GM19351 (cell line): Measurements from ENCODE around the gene NBEAL1.
"Not testable (repeated sequence)": the region's sequence is repeated elsewhere in the genome, so short reads cannot be mapped to it uniquely, and the experiment has no call there.

Experiments used
- ATAC-seq: cut with Tn5 transposase; IDR thresholded peaks from one replicate; pipeline ENCODE4 v1.9.1; 2021; ENCODE audit warnings: mild to moderate bottlenecking, moderate library complexity; ENCODE audit not compliant: unreplicated experiment

The NBEAL1 gene

DNA sequence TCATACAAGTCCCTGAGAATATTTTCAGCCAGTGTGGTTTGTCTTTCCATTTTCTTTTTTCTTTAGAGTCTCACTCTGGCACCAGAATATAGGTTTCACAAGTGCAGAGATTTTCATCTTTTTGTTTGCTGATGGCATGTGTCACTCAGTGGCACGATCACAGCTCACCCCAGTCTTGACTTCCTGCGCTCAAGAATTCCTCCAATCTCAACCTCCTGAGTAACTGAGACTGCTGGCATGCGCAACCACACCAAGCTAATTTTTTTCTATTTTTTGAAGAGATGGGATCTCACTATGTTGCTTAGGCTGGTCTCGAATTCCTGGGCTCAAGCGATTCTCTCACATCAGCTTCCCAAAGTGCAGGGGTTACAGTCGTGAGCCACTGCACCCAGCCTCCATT lies 23.9 kb downstream of the NBEAL1 start:
- ATAC-seq: no peak

DNA sequence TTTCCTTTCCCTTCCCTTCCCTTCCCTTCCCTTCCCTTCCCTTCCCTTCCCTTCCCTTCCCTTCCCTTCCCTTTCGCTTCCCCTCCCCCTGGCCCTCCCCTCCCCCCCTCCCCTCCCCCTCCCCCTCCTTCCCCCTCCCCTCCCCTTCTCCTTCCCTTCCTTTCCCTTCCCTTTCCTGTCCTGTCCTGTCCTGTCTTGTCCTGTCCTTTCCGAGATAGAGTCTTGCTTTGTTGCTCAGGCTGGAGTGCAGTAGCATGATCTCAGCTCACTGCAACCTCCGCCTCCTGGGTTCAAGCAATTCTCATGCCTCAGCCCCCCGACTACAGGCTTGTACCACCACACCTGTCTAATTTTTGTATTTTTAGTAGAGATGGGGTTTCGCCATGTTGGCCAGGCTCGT lies 24.5 kb downstream of the NBEAL1 start:
- not testable (repeated sequence) for ATAC-seq

- no peak for ATAC-seq
Observed at GRCh38 chr2:203040966-203041521, 26.4 kb downstream of the NBEAL1 start.

GRCh38 chr2:203042178-203042577 lies 27.5 kb downstream of the NBEAL1 start:
- no peak for ATAC-seq

GRCh38 chr2:203043226-203043625 lies 28.6 kb downstream of the NBEAL1 start:
- no peak for ATAC-seq

DNA sequence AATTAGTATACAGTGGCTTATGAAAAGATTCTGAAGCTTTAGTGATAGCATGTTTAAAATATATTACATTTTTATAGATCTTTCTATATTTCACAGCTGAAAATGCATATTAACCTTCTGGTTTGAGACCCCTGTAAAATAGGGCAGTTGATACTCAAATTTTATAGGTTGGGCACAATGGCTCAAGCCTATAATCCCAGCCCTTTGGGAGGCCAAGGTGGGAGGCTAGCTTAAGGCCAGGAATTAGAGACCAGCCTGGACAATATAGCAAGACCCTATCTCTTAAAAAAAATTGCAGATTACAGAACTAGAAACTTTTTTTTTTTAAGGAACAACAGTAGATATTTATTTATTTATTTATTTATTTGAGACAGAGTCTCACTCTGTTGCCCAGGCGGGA lies 31.2 kb downstream of the NBEAL1 start:
- no peak for ATAC-seq

DNA sequence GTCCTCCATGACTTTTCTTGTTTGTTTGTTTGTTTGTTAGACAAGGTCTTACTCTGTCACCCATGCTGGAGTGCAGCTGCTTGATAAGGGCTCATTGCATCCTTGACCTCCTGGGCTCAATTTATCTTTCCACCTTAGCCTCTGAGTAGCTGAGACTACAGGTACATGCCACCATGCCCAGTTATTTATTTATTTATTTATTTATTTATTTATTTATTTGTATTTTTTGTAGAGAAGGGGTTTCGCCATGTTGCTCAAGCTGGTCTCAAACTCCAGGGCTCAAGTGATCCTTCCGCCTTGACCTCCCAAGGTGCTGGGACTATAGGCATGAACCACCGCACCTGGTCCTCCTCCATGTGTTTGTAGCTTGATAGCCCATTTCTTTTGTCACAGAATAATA lies 37.9 kb downstream of the NBEAL1 start:
- ATAC-seq: no peak

GRCh38 chr2:203059567-203060240 lies 45.0 kb downstream of the NBEAL1 start:
- no peak for ATAC-seq

DNA sequence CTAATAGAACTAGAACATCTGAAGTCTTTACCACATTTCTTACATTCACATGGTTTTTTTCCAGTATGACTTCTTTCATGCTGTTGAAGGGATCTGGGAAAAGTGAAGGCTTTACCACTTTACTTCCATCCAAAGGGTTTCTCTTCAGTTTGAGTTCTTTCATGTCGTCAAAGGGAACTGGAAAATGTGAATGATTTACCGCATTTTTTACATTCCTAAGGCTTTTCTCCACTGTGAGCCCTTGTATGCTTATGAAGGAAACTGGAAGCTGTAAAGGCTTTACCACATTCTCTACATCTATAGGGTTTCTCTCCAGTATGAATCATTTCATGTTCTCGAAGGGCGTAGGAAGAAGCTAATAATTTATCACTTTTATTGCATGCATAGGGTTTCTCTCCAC lies 46.7 kb downstream of the NBEAL1 start:
- ATAC-seq: no peak

DNA sequence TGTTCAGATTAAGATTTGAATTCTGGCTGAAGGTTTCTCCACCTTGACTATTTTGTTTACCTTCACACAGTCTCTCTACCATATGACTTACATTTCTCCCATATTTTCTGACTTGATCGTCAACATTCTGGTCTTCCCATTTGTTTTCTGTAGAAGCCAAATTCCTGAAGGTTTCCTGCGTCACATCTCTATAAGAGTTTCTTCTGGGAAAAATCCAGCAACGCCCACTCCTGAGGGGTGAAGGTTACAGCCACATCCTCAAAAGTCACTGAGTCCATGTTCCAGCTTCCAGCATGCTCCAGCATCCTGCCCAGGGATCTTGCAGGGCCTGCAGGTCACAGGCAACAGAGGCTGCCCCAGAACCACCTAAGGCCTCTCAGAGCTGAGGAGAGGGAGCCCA lies 47.5 kb downstream of the NBEAL1 start:
- no peak for ATAC-seq

- ATAC-seq: not testable (repeated sequence)
Observed at GRCh38 chr2:203066519-203067091, 51.9 kb downstream of the NBEAL1 start.

GRCh38 chr2:203070701-203071100 lies 56.0 kb downstream of the NBEAL1 start:
- no peak for ATAC-seq

GRCh38 chr2:203071148-203071547 lies 56.5 kb downstream of the NBEAL1 start:
- ATAC-seq: no peak

- no peak for ATAC-seq
Observed at GRCh38 chr2:203072371-203072770, 57.7 kb downstream of the NBEAL1 start.

- ATAC-seq: no peak
Observed at GRCh38 chr2:203077451-203077850, 62.8 kb downstream of the NBEAL1 start.

DNA sequence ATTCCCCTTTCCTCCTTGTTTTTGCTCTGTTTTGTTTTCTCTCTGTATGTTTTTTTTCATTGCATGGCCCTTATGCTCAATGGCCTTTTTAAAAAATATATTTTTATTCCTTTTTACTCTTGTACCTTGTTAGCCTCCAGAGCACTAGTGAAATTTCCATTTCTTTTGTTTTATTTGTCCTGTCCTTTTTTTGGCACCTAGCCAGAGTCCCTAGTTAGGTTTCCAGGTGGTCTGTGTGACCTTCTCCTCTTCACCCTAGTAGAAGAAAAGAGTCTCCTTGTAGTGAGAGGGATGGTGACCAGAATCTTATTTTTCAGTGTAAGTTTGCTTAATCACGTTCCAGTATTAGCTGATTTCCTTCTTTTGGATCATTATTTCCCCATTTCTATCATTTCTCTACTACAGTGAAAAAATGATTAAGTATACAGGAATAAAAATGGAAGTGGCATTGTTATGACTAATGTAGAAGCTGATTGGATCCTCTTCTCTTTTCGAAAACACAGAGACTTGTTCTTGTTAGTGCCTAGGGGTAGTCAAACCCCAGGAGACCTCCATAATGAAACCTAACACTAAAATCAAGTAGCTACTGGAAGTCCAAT lies 65.9 kb downstream of the NBEAL1 start:
- no peak for ATAC-seq

DNA sequence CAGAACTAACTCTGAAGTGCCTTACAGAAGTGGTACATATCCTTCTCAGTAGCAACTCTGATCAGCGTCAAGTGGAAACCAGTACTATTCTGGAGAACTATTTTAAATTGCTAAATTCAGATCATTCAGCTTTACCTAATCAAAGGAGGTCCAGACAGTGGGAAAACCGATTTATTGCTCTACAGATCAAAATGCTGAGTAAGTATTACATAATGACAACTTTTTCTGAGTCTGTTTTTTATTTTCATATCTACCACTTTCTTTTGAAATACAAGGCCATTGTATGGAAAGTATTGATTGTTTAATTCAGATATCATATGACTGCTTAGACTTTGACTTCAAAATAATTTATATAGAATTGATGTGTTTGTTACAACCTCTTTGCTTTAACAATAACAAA lies 68.7 kb downstream of the NBEAL1 start:
- no peak for ATAC-seq

DNA sequence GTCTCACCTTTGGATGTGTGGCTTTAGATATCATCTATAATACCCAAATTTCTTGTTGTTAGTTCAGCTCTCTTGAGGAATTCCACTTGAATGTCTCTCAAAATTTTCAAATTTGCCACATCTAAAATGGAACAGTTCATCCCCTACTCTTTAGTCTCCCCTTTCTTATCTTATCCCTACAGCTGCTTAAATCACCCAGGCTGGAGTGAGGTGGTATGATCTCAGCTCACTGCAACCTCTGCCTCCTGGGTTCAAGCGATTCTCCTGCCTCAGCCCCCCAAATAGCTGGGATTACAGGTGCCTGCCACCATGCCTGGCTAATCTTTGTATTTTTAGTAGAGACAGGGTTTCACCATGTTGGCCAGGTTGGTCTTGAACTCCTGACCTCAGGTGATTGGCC lies 71.7 kb downstream of the NBEAL1 start:
- ATAC-seq: not testable (repeated sequence)

DNA sequence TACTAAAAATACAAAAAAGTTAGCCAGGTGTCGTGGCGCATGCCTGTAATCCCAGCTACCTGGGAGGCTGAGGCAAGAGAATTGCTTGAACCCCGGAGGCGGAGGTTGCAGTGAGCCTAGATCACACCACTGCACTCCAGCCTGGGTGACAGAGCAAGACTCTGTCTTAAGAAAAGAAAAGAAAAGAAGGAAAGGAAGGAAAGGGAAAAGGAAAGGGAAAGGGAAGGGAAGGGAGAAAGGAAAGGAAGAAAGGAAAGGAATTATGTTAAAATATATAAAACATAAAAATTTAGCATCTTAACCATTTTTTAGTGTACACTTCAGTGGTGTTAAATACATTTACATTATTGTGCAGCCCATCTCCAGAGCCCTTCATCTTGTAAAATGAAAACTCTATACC lies 76.0 kb downstream of the NBEAL1 start:
- not testable (repeated sequence) for ATAC-seq

DNA sequence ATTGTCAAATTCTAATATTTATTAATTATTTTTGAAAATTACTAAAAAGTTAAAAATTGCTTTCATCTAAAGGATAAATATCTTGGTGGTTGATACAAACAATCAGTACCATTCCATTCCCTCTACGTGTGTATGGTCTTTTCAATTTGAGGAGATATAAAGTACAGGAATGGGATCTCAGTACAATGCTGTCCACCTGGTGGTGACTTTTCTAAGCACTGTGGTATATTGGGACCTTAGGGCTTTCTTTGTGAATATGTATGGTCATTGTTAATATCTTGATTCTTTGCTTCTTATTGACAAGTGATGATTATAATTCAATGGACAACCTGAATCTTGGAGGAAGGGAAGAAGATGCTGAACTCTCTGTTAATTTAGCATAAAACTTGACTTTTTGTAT lies 83.1 kb downstream of the NBEAL1 start:
- no peak for ATAC-seq

- not testable (repeated sequence) for ATAC-seq
Observed at GRCh38 chr2:203102357-203102756, 87.7 kb downstream of the NBEAL1 start.

- ATAC-seq: no peak
Observed at GRCh38 chr2:203104273-203104672, 89.6 kb downstream of the NBEAL1 start.
